ENCODE results near the gene TET2.

- TF ChIP-seq, protein P1, sequence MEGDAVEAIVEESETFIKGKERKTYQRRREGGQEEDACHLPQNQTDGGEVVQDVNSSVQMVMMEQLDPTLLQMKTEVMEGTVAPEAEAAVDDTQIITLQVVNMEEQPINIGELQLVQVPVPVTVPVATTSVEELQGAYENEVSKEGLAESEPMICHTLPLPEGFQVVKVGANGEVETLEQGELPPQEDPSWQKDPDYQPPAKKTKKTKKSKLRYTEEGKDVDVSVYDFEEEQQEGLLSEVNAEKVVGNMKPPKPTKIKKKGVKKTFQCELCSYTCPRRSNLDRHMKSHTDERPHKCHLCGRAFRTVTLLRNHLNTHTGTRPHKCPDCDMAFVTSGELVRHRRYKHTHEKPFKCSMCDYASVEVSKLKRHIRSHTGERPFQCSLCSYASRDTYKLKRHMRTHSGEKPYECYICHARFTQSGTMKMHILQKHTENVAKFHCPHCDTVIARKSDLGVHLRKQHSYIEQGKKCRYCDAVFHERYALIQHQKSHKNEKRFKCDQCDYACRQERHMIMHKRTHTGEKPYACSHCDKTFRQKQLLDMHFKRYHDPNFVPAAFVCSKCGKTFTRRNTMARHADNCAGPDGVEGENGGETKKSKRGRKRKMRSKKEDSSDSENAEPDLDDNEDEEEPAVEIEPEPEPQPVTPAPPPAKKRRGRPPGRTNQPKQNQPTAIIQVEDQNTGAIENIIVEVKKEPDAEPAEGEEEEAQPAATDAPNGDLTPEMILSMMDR (conservative IDR thresholded peaks at IDR 0.05), result no peak
- no peak for TF ChIP-seq ZFX (IDR thresholded peaks at IDR 0.05)
Observed at GRCh38 chr4:105234582-105234981, 87.9 kb downstream of the TET2 start.

All from C4-2B (cell line).